Activated CD4-positive, alpha-beta T cell treated with anti-CD3 and anti-CD28 coated beads for 4 hours (primary cell): ENCODE measurements around the gene GAB1.
A peak's percentile ranks its signal among the peaks of the same experiment; 100 is the strongest.

ENCODE experiments used
- DNase-seq, 2 donors: peaks; one replicate each; pipeline ENCODE4 v3.0.0-alpha.2; 2020

The GAB1 gene

GRCh38 chr4:143391261-143391660, 54.6 kb downstream of the GAB1 start:
- no peak for DNase-seq

- DNase-seq, result no peak
Observed at GRCh38 chr4:143391895-143392294, 55.2 kb downstream of the GAB1 start.

GRCh38 chr4:143393195-143393594, 56.5 kb downstream of the GAB1 start:
- no peak for DNase-seq

GRCh38 chr4:143394739-143395453, 58.2 kb downstream of the GAB1 start:
- DNase-seq, result no peak

GRCh38 chr4:143396695-143397094, 60.0 kb downstream of the GAB1 start:
- no peak for DNase-seq

- DNase-seq, result no peak
Observed at GRCh38 chr4:143397335-143397734, 60.7 kb downstream of the GAB1 start.

- DNase-seq, result no peak
Observed at GRCh38 chr4:143397887-143398286, 61.2 kb downstream of the GAB1 start.

GRCh38 chr4:143399113-143399949, 62.7 kb downstream of the GAB1 start:
- no peak for DNase-seq

- DNase-seq, result no peak
Observed at GRCh38 chr4:143400082-143400481, 63.4 kb downstream of the GAB1 start.

- no peak for DNase-seq
Observed at GRCh38 chr4:143402776-143403552, 66.3 kb downstream of the GAB1 start.

GRCh38 chr4:143403553-143403820, 66.8 kb downstream of the GAB1 start:
- DNase-seq, result no peak

- no peak for DNase-seq
Observed at GRCh38 chr4:143404555-143404954, 67.9 kb downstream of the GAB1 start.

GRCh38 chr4:143405075-143405730, 68.5 kb downstream of the GAB1 start:
- DNase-seq, result no peak

- peak in 1 of 2 donors; percentile 4 for DNase-seq
Observed at GRCh38 chr4:143406523-143406922, 69.8 kb downstream of the GAB1 start.

- DNase-seq, result no peak
Observed at GRCh38 chr4:143407474-143407873, 70.8 kb downstream of the GAB1 start.

GRCh38 chr4:143407888-143408287, 71.2 kb downstream of the GAB1 start:
- no peak for DNase-seq

- no peak for DNase-seq
Observed at GRCh38 chr4:143410015-143410414, 73.3 kb downstream of the GAB1 start.

GRCh38 chr4:143411527-143412419, 75.1 kb downstream of the GAB1 start:
- DNase-seq, result no peak

GRCh38 chr4:143412420-143412758, 75.7 kb downstream of the GAB1 start:
- no peak for DNase-seq

- DNase-seq, result no peak
Observed at GRCh38 chr4:143417679-143418403, 81.2 kb downstream of the GAB1 start.

GRCh38 chr4:143420227-143420626, 83.6 kb downstream of the GAB1 start:
- DNase-seq, result no peak

GRCh38 chr4:143421609-143422008, 84.9 kb downstream of the GAB1 start:
- DNase-seq, result no peak
